Measurements from ENCODE around the gene ZNF672.
"Not testable (repeated sequence)": the region's sequence is repeated elsewhere in the genome, so short reads cannot be mapped to it uniquely, and the experiment has no call there.

Gene ZNF672

GRCh38 chr1:248821641-248822040 lies 16.4 kb upstream of the ZNF672 start:
- Histone ChIP-seq H3K4me3 (ENCODE audit: insufficient read depth, low read depth, low read length, poor library complexity, severe bottlenecking) (no peak overlapping the region), H3K4me1 (ENCODE audit: control insufficient read depth, insufficient read depth, low read length, poor library complexity, severe bottlenecking) (peaks cover 36% of the 10 kb centered on the region), H3K36me3 (ENCODE audit: control insufficient read depth, insufficient read depth, low read length) (peaks cover 26% of the 10 kb centered on the region), H3K9me3 (ENCODE audit: control insufficient read depth, low read length) (no peaks in the 10 kb centered on the region), H3K27me3 (replicated peaks; ENCODE audit: control insufficient read depth, insufficient read depth, low read length, poor library complexity, severe bottlenecking) (no peaks in the 10 kb centered on the region), H3K27ac (ENCODE audit: insufficient read depth, low read length, poor library complexity, severe bottlenecking) (no peak overlapping the region)
- DNase-seq: no peak

- peaks cover 26% of the 10 kb centered on the region for H3K36me3 ChIP-seq (ENCODE audit: control insufficient read depth, insufficient read depth, low read length)
- H3K27me3 ChIP-seq (replicated peaks; ENCODE audit: control insufficient read depth, insufficient read depth, low read length, poor library complexity, severe bottlenecking): no peaks in the 10 kb centered on the region
- no peaks in the 10 kb centered on the region for H3K9me3 ChIP-seq (ENCODE audit: control insufficient read depth, low read length)
- H3K4me3 ChIP-seq (ENCODE audit: insufficient read depth, low read depth, low read length, poor library complexity, severe bottlenecking): no peak overlapping the region
- H3K4me1 ChIP-seq (ENCODE audit: control insufficient read depth, insufficient read depth, low read length, poor library complexity, severe bottlenecking): peaks cover 36% of the 10 kb centered on the region
- no peak overlapping the region for H3K27ac ChIP-seq (ENCODE audit: insufficient read depth, low read length, poor library complexity, severe bottlenecking)
- DNase-seq: no peak
Measured at GRCh38 chr1:248822148-248823032, 15.6 kb upstream of the ZNF672 start.

- Histone ChIP-seq H3K4me3 (ENCODE audit: insufficient read depth, low read depth, low read length, poor library complexity, severe bottlenecking) (no peak overlapping the region), H3K27me3 (replicated peaks; ENCODE audit: control insufficient read depth, insufficient read depth, low read length, poor library complexity, severe bottlenecking) (no peaks in the 10 kb centered on the region), H3K9me3 (ENCODE audit: control insufficient read depth, low read length) (no peaks in the 10 kb centered on the region), H3K4me1 (ENCODE audit: control insufficient read depth, insufficient read depth, low read length, poor library complexity, severe bottlenecking) (peaks cover 33% of the 10 kb centered on the region), H3K36me3 (ENCODE audit: control insufficient read depth, insufficient read depth, low read length) (peaks cover 26% of the 10 kb centered on the region), H3K27ac (ENCODE audit: insufficient read depth, low read length, poor library complexity, severe bottlenecking) (no peak overlapping the region)
- no peak for DNase-seq
Measured at GRCh38 chr1:248823517-248824001, 14.5 kb upstream of the ZNF672 start.

- DNase-seq: no peak
- H3K36me3 ChIP-seq (ENCODE audit: control insufficient read depth, insufficient read depth, low read length): peaks cover 26% of the 10 kb centered on the region
- H3K4me3 ChIP-seq (ENCODE audit: insufficient read depth, low read depth, low read length, poor library complexity, severe bottlenecking): no peak overlapping the region
- H3K9me3 ChIP-seq (ENCODE audit: control insufficient read depth, low read length): no peaks in the 10 kb centered on the region
- H3K27me3 ChIP-seq (replicated peaks; ENCODE audit: control insufficient read depth, insufficient read depth, low read length, poor library complexity, severe bottlenecking): no peaks in the 10 kb centered on the region
- no peak overlapping the region for H3K27ac ChIP-seq (ENCODE audit: insufficient read depth, low read length, poor library complexity, severe bottlenecking)
- peaks cover 25% of the 10 kb centered on the region for H3K4me1 ChIP-seq (ENCODE audit: control insufficient read depth, insufficient read depth, low read length, poor library complexity, severe bottlenecking)
Measured at GRCh38 chr1:248824301-248824700, 13.7 kb upstream of the ZNF672 start.

- H3K4me3 ChIP-seq (ENCODE audit: insufficient read depth, low read depth, low read length, poor library complexity, severe bottlenecking): no peak overlapping the region
- no peaks in the 10 kb centered on the region for H3K27me3 ChIP-seq (replicated peaks; ENCODE audit: control insufficient read depth, insufficient read depth, low read length, poor library complexity, severe bottlenecking)
- DNase-seq: no peak
- no peak overlapping the region for H3K27ac ChIP-seq (ENCODE audit: insufficient read depth, low read length, poor library complexity, severe bottlenecking)
- H3K9me3 ChIP-seq (ENCODE audit: control insufficient read depth, low read length): no peaks in the 10 kb centered on the region
- H3K4me1 ChIP-seq (ENCODE audit: control insufficient read depth, insufficient read depth, low read length, poor library complexity, severe bottlenecking): peaks cover 21% of the 10 kb centered on the region
- H3K36me3 ChIP-seq (ENCODE audit: control insufficient read depth, insufficient read depth, low read length): peaks cover 26% of the 10 kb centered on the region
Measured at GRCh38 chr1:248824701-248825100, 13.3 kb upstream of the ZNF672 start.

- peaks cover 23% of the 10 kb centered on the region for H3K36me3 ChIP-seq (ENCODE audit: control insufficient read depth, insufficient read depth, low read length)
- H3K27ac ChIP-seq (ENCODE audit: insufficient read depth, low read length, poor library complexity, severe bottlenecking): peak overlapping the region; percentile 97
- H3K4me1 ChIP-seq (ENCODE audit: control insufficient read depth, insufficient read depth, low read length, poor library complexity, severe bottlenecking): peaks cover 21% of the 10 kb centered on the region
- DNase-seq: no peak
- no peaks in the 10 kb centered on the region for H3K27me3 ChIP-seq (replicated peaks; ENCODE audit: control insufficient read depth, insufficient read depth, low read length, poor library complexity, severe bottlenecking)
- peak overlapping the region; percentile 75 for H3K4me3 ChIP-seq (ENCODE audit: insufficient read depth, low read depth, low read length, poor library complexity, severe bottlenecking)
- H3K9me3 ChIP-seq (ENCODE audit: control insufficient read depth, low read length): no peaks in the 10 kb centered on the region
Measured at GRCh38 chr1:248825136-248825535, 12.9 kb upstream of the ZNF672 start.

GRCh38 chr1:248825573-248825908 lies 12.5 kb upstream of the ZNF672 start:
- Histone ChIP-seq H3K4me1 (ENCODE audit: control insufficient read depth, insufficient read depth, low read length, poor library complexity, severe bottlenecking) (peaks cover 21% of the 10 kb centered on the region), H3K27me3 (replicated peaks; ENCODE audit: control insufficient read depth, insufficient read depth, low read length, poor library complexity, severe bottlenecking) (no peaks in the 10 kb centered on the region), H3K4me3 (ENCODE audit: insufficient read depth, low read depth, low read length, poor library complexity, severe bottlenecking) (peak overlapping the region; percentile 75), H3K36me3 (ENCODE audit: control insufficient read depth, insufficient read depth, low read length) (peaks cover 20% of the 10 kb centered on the region), H3K27ac (ENCODE audit: insufficient read depth, low read length, poor library complexity, severe bottlenecking) (peak overlapping the region; percentile 97), H3K9me3 (ENCODE audit: control insufficient read depth, low read length) (no peaks in the 10 kb centered on the region)
- no peak for DNase-seq

GRCh38 chr1:248825909-248826760 lies 11.9 kb upstream of the ZNF672 start, which contains the start of gene SH3BP5L:
TSS of gene SH3BP5L (minus strand) at chr1:248825915. CDS start at chr1:248824935, 980 bp downstream.
- peaks cover 15% of the 10 kb centered on the region for H3K36me3 ChIP-seq (ENCODE audit: control insufficient read depth, insufficient read depth, low read length)
- no peaks in the 10 kb centered on the region for H3K9me3 ChIP-seq (ENCODE audit: control insufficient read depth, low read length)
- H3K4me1 ChIP-seq (ENCODE audit: control insufficient read depth, insufficient read depth, low read length, poor library complexity, severe bottlenecking): peaks cover 21% of the 10 kb centered on the region
- H3K27ac ChIP-seq (ENCODE audit: insufficient read depth, low read length, poor library complexity, severe bottlenecking): peak within 1 kb of the TSS; percentile 97
- no peaks in the 10 kb centered on the region for H3K27me3 ChIP-seq (replicated peaks; ENCODE audit: control insufficient read depth, insufficient read depth, low read length, poor library complexity, severe bottlenecking)
- H3K4me3 ChIP-seq (ENCODE audit: insufficient read depth, low read depth, low read length, poor library complexity, severe bottlenecking): peak within 1 kb of the TSS; percentile 75
- DNase-seq: peak; percentile 75 to 84 (median 82)

- Histone ChIP-seq H3K27ac (ENCODE audit: insufficient read depth, low read length, poor library complexity, severe bottlenecking) (no peak overlapping the region), H3K4me1 (ENCODE audit: control insufficient read depth, insufficient read depth, low read length, poor library complexity, severe bottlenecking) (peaks cover 16% of the 10 kb centered on the region), H3K27me3 (replicated peaks; ENCODE audit: control insufficient read depth, insufficient read depth, low read length, poor library complexity, severe bottlenecking) (peaks cover 4% of the 10 kb centered on the region), H3K4me3 (ENCODE audit: insufficient read depth, low read depth, low read length, poor library complexity, severe bottlenecking) (no peak overlapping the region), H3K9me3 (ENCODE audit: control insufficient read depth, low read length) (no peaks in the 10 kb centered on the region), H3K36me3 (ENCODE audit: control insufficient read depth, insufficient read depth, low read length) (no peaks in the 10 kb centered on the region)
- no peak for DNase-seq
Measured at GRCh38 chr1:248828845-248829244, 9.2 kb upstream of the ZNF672 start.

GRCh38 chr1:248830718-248831017 lies 7.4 kb upstream of the ZNF672 start:
- not testable (repeated sequence) for H3K9me3 ChIP-seq (ENCODE audit: control insufficient read depth, low read length); H3K4me1 ChIP-seq (ENCODE audit: control insufficient read depth, insufficient read depth, low read length, poor library complexity, severe bottlenecking); DNase-seq; H3K36me3 ChIP-seq (ENCODE audit: control insufficient read depth, insufficient read depth, low read length); H3K4me3 ChIP-seq (ENCODE audit: insufficient read depth, low read depth, low read length, poor library complexity, severe bottlenecking); H3K27me3 ChIP-seq (replicated peaks; ENCODE audit: control insufficient read depth, insufficient read depth, low read length, poor library complexity, severe bottlenecking); H3K27ac ChIP-seq (ENCODE audit: insufficient read depth, low read length, poor library complexity, severe bottlenecking)

All from effector memory CD4-positive, alpha-beta T cell (primary cell).